Activated CD8-positive, alpha-beta memory T cell treated with anti-CD3 and anti-CD28 coated beads, Interleukin-2, amount 50 U/mL, for 1 hour (primary cell): ENCODE data around the gene C16orf78.
A peak's percentile ranks its signal among the peaks of the same experiment; 100 is the strongest.

Experiments used
- DNase-seq: peaks from one replicate; pipeline ENCODE4 v3.0.0-alpha.2; 2020; ENCODE audit errors: extremely low read depth

Gene C16orf78

GRCh38 chr16:49395021-49395420 lies 21.4 kb downstream of the C16orf78 start:
- DNase-seq, result no peak

- DNase-seq, result no peak
These were observed 22.7 kb downstream of the C16orf78 start for GRCh38 chr16:49396206-49396720.

- DNase-seq, result no peak
These were observed 25.2 kb downstream of the C16orf78 start for GRCh38 chr16:49398761-49399160.

- DNase-seq, result no peak
These were observed 26.2 kb downstream of the C16orf78 start for GRCh38 chr16:49399594-49400364.

GRCh38 chr16:49400611-49401010 lies 27.0 kb downstream of the C16orf78 start:
- DNase-seq, result no peak

- no peak for DNase-seq
These were observed 31.5 kb downstream of the C16orf78 start for GRCh38 chr16:49405123-49405522.

GRCh38 chr16:49405530-49405929 lies 31.9 kb downstream of the C16orf78 start:
- DNase-seq, result no peak

GRCh38 chr16:49407873-49408550 lies 34.4 kb downstream of the C16orf78 start:
- DNase-seq, result peak; percentile 17

- DNase-seq, result no peak
These were observed 35.5 kb downstream of the C16orf78 start for GRCh38 chr16:49409121-49409520.

- DNase-seq, result no peak
These were observed 36.6 kb downstream of the C16orf78 start for GRCh38 chr16:49410226-49410625.

- DNase-seq, result no peak
These were observed 37.7 kb downstream of the C16orf78 start for GRCh38 chr16:49411121-49411970.

- DNase-seq, result no peak
These were observed 41.1 kb downstream of the C16orf78 start for GRCh38 chr16:49414671-49415070.

GRCh38 chr16:49415083-49415482 lies 41.5 kb downstream of the C16orf78 start:
- no peak for DNase-seq

GRCh38 chr16:49416001-49416675 lies 42.5 kb downstream of the C16orf78 start:
- DNase-seq, result no peak

GRCh38 chr16:49417354-49417753 lies 43.8 kb downstream of the C16orf78 start:
- no peak for DNase-seq

GRCh38 chr16:49419006-49419405 lies 45.4 kb downstream of the C16orf78 start:
- DNase-seq, result no peak

GRCh38 chr16:49419862-49420261 lies 46.3 kb downstream of the C16orf78 start:
- DNase-seq, result no peak

- DNase-seq, result no peak
These were observed 49.3 kb downstream of the C16orf78 start for GRCh38 chr16:49422896-49423295.

- no peak for DNase-seq
These were observed 51.4 kb downstream of the C16orf78 start for GRCh38 chr16:49424961-49425360.

- DNase-seq, result no peak
These were observed 54.2 kb downstream of the C16orf78 start for GRCh38 chr16:49427771-49428170.

- no peak for DNase-seq
These were observed 55.2 kb downstream of the C16orf78 start for GRCh38 chr16:49428808-49429207.

GRCh38 chr16:49431040-49431439 lies 57.4 kb downstream of the C16orf78 start:
- DNase-seq, result no peak
